ENCODE results near the gene RFX3.
A peak's percentile ranks its signal among the peaks of the same experiment; 100 is the strongest.

Gene RFX3

DNA sequence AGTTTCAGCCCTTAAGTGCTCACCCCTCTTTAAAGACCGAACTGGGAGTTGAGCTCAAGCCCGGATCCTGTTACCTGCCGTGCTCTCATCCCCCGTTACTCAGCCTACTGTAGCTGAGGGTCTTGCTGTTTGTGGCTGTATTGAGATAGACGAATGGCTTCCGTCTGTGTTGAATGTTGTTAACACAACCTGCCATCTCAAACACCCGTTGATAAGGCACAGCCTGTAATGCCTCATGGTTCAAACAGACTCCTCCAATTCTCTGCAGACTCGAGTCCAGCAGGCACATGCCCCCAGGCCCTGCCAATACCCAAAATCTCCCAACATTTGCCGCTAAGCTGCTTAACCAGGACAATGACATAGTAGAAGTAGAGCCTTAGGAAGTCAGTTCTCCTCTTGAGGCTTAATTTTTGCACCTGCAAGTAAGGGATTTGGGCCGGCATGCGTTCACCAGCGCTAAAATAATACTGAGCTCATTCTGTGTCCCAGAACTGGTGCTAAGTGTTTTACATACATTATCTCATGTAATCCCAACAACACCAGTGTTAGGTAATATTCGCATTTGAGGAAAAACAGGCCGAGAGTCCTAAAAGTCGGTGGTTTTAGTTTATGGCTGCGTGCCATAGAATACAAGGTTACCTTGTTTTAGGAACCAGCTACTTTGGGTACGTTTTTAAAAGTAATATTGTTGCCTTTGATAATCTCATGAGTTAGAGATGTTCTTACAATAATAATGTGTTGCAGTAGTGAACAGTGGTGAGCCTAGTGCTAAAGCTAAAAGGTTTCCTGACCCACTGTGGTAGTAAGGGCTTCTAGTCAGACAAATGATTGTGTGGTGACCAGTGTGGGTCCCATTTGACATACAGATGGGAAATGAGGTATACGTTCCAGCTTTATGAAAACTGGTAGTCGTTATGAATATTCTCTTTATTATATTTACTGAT lies 1.5 kb upstream of the RFX3 start:
- H3K9ac ChIP-seq (ENCODE audit: low read depth, low read length): peak overlapping the region; percentile 98

DNA sequence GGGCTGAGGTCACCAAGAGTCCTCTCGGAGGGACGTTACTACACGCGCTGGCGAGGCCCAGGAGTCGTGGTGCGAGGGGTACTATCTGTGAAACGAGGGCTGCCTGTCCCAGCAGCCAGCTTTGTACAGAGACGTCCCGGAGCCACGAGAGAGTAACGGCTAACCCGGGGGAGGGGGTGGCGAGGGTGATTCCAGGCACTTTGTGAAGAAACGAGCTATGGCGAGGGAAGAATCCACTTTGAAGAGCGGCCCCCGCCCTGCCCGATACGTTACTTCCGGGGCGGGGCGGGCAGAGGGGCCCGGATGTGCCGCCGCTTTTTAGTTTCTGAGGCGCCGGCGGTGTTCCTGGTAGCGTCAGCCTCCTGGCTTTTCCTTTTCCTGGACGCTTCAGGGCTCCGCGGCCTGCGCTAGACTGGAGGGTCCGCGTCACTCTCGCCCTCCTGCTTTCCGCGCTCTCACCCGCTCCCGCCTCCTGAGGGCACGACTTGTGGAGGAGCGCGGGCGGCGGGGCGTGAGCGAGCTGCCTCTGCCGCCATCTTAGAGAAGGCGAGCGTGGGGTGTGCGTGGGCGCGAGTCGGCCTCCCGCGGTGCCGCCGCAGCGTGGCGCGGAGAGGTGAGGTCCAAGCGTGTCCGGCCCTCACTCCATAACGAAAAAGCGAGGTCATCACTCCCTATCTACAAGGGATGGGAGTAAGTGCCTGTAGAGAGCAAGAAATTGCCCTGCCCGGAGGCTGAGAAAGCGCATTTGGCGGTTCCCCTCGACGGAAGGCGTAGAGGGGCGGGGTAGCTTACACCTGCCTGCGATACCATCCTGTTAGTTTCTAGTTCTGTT lies 580 bp upstream of the RFX3 start:
- Histone ChIP-seq H3K4me1 (ENCODE audit: control insufficient read depth, insufficient read depth, low read length) (peaks cover 6% of the 10 kb centered on the region), H3K9ac (ENCODE audit: low read depth, low read length) (peak overlapping the region; percentile 98), H3K4me3 (ENCODE audit: low read length) (peak overlapping the region; percentile 87), H3K4me2 (ENCODE audit: low read length) (peak overlapping the region; percentile 94), H3K27me3 (ENCODE audit: control insufficient read depth, insufficient read depth, low read length) (no peaks in the 10 kb centered on the region), H3K36me3 (ENCODE audit: insufficient read depth, low read length) (no peaks in the 10 kb centered on the region), H3K9me3 (replicated peaks; ENCODE audit: low read length) (no peaks in the 10 kb centered on the region)

More for the DNA sequence above, 1.5 kb upstream of the RFX3 start:
- Histone ChIP-seq H3K9me3 (replicated peaks; ENCODE audit: low read length) (no peaks in the 10 kb centered on the region), H3K4me1 (ENCODE audit: control insufficient read depth, insufficient read depth, low read length) (peaks cover 6% of the 10 kb centered on the region), H3K36me3 (ENCODE audit: insufficient read depth, low read length) (no peaks in the 10 kb centered on the region), H3K4me2 (ENCODE audit: low read length) (peak overlapping the region; percentile 94), H3K27me3 (ENCODE audit: control insufficient read depth, insufficient read depth, low read length) (no peaks in the 10 kb centered on the region), H3K4me3 (ENCODE audit: low read length) (peak overlapping the region; percentile 87)

DNA sequence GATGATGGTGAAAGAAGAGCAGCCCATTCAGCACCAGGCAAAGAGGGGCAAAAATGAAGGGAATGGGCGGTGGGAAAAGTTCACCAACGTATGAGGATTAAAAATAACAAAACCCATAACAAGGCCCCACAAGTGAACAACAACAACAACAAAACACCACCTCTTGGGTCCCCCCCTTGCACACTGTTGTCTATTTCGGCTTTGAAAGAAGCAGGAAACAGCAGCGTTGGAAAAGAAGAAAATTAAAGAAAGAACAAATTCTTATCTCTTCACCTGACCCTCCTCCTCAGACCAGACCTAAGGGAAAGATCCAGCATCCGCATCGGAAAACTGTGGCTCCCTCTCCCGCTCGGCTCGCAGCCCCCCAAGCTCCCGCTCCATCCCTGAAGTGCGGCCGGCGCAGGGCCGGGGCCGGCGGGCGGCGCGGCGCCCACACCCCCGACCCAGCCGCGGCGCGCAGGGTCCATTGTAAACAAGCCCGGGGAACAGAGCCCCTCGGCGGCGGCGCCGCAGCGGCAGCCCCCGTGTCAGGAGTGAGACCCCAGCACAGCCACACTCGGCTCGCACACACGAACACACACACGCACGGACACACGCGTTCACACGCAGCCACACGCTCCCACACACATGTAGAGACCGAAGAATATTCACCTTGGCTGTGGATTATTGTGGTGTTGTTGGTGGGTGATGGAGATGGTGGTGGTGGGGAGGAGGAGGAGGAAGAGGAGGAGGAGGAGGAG lies 535 bp downstream of the RFX3 start:
- Histone ChIP-seq H3K4me1 (ENCODE audit: control insufficient read depth, insufficient read depth, low read length) (peaks cover 6% of the 10 kb centered on the region), H3K27me3 (ENCODE audit: control insufficient read depth, insufficient read depth, low read length) (no peaks in the 10 kb centered on the region), H3K4me2 (ENCODE audit: low read length) (peak overlapping the region; percentile 96), H3K9me3 (replicated peaks; ENCODE audit: low read length) (no peaks in the 10 kb centered on the region), H3K4me3 (ENCODE audit: low read length) (peak overlapping the region; percentile 98), H3K36me3 (ENCODE audit: insufficient read depth, low read length) (no peaks in the 10 kb centered on the region), H3K9ac (ENCODE audit: low read depth, low read length) (peak overlapping the region; percentile 99)

DNA sequence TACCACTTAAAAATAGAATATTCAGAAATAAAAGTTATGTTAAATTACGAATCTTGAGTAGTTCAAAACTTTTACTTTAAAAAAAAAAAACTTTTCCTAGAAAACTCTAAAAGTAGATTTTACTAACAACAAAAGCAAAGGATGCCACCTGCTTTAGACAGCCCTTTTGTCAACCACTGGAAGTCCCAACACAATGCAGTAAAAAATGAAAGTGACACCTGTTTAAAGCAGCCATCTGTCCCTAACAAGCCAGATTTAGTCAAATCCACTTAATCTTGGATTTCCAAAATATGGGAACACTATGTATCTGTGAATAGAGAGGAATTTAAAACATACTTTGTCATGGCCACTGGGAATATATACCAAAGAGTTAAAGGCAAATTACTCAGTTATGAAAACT lies 3.8 kb downstream of the RFX3 start:
- Histone ChIP-seq H3K4me2 (ENCODE audit: low read length) (no peak overlapping the region), H3K36me3 (ENCODE audit: insufficient read depth, low read length) (no peaks in the 10 kb centered on the region), H3K9me3 (replicated peaks; ENCODE audit: low read length) (no peaks in the 10 kb centered on the region), H3K27me3 (ENCODE audit: control insufficient read depth, insufficient read depth, low read length) (no peaks in the 10 kb centered on the region), H3K4me1 (ENCODE audit: control insufficient read depth, insufficient read depth, low read length) (no peaks in the 10 kb centered on the region), H3K9ac (ENCODE audit: low read depth, low read length) (no peak overlapping the region), H3K4me3 (ENCODE audit: low read length) (no peak overlapping the region)

DNA sequence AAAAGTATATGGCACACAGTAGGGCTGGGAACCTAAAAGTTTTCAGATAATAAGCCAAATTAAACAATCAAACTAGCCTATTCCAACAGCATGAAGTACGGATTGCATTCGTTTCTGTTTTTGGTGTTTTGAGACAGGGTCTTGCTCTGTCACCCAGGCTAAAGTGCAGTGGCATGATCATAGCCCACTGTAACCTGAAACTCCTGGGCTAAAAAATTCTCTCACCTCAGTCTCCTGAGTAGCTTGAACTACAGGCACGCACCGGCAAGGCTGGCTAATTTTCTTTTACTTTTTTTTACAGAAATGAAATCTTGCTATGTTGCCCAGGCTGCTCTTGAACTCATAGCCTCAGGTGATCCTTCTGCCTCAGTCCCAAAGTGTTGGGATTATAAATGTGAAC lies 5.2 kb downstream of the RFX3 start:
- H3K4me1 ChIP-seq (ENCODE audit: control insufficient read depth, insufficient read depth, low read length): no peaks in the 10 kb centered on the region
- H3K4me2 ChIP-seq (ENCODE audit: low read length): no peak overlapping the region
- no peaks in the 10 kb centered on the region for H3K9me3 ChIP-seq (replicated peaks; ENCODE audit: low read length)
- H3K9ac ChIP-seq (ENCODE audit: low read depth, low read length): no peak overlapping the region
- no peaks in the 10 kb centered on the region for H3K36me3 ChIP-seq (ENCODE audit: insufficient read depth, low read length)
- no peaks in the 10 kb centered on the region for H3K27me3 ChIP-seq (ENCODE audit: control insufficient read depth, insufficient read depth, low read length)
- H3K4me3 ChIP-seq (ENCODE audit: low read length): no peak overlapping the region

DNA sequence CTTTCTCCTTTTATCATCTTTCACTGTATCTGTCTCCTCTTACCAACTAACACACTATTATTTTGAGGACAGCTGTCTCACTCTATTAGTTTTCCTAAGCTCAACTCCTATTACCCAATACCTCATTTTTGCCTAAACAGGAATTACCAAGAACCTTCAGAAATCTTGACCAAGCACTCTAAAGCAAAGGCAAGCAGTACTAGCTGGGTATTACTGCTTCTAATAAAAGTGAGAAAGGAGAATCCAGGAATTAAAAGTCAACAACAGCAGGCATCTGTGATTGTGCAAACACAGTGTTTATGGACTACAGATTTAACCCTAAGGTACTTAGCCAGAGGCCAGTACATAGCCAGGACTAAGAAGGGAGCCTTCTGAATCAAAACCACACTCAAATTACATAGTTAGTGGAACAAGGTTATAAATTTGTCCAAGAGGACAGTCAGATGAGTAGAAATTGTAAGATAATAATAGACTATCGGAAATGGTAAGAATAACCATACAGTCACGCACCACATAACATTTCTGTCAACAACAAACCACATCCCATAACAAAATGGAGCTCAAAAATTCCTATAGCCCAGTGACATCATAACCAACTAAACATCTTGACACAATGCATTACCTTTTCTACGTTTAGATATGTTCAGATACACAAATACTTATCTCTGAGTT lies 8.3 kb downstream of the RFX3 start:
- Histone ChIP-seq H3K4me1 (ENCODE audit: control insufficient read depth, insufficient read depth, low read length) (no peaks in the 10 kb centered on the region), H3K27me3 (ENCODE audit: control insufficient read depth, insufficient read depth, low read length) (no peaks in the 10 kb centered on the region), H3K9me3 (replicated peaks; ENCODE audit: low read length) (no peaks in the 10 kb centered on the region), H3K4me2 (ENCODE audit: low read length) (no peak overlapping the region), H3K9ac (ENCODE audit: low read depth, low read length) (no peak overlapping the region), H3K4me3 (ENCODE audit: low read length) (no peak overlapping the region), H3K36me3 (ENCODE audit: insufficient read depth, low read length) (no peaks in the 10 kb centered on the region)

DNA sequence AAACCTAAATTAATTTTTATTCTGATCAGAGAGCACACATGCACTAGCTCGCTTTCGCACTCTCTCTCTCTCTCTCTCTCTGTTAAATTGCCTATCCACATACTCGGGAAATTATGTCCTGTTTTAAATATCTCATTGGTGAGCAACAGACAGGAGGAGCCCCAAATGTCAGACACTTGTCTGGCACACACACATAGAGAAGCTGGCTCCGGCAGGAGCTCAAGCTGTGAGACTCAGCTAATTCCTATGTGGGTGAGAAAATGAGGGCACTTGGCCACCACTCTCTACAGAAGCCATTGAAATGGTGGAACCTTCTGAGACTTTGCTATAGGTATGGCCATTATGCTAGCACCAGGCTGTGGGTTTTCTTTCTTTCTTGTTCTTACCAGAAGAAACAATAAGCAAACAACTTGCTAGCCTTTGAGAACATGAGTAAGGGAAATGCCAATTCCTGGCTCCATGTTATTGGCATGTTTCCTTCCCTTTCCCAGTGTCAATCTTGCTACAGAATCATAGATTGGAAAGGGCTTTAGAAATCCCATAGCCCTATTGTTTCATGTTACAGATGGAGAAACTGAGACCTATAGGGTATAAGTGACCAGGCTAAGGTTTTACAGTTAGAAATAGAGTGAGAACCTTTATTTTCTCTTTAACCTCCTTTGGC lies 9.0 kb downstream of the RFX3 start:
- no peaks in the 10 kb centered on the region for H3K27me3 ChIP-seq (ENCODE audit: control insufficient read depth, insufficient read depth, low read length)
- H3K9ac ChIP-seq (ENCODE audit: low read depth, low read length): no peak overlapping the region
- H3K4me3 ChIP-seq (ENCODE audit: low read length): no peak overlapping the region
- no peaks in the 10 kb centered on the region for H3K4me1 ChIP-seq (ENCODE audit: control insufficient read depth, insufficient read depth, low read length)
- no peaks in the 10 kb centered on the region for H3K9me3 ChIP-seq (replicated peaks; ENCODE audit: low read length)
- no peak overlapping the region for H3K4me2 ChIP-seq (ENCODE audit: low read length)
- no peaks in the 10 kb centered on the region for H3K36me3 ChIP-seq (ENCODE audit: insufficient read depth, low read length)

DNA sequence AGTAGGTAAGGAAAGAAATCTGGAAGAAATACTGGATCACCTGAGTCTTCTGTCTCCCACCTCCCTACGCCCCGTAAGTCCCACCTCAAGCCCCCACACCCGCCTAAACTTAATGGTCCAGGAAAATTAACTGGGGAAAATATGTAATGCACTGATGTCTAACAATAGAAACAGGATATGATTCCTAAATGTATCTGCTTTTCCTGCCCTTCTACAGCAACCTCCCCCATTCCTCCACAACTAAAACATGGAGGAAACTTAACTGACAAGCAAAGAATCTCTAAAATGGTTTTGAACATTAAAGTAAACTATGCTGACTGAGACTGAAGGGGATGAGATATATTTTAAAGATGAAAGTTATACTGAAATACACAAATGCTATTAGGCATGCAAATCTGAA lies 10.4 kb downstream of the RFX3 start:
- H3K27me3 ChIP-seq (ENCODE audit: control insufficient read depth, insufficient read depth, low read length): no peaks in the 10 kb centered on the region
- no peak overlapping the region for H3K4me3 ChIP-seq (ENCODE audit: low read length)

DNA sequence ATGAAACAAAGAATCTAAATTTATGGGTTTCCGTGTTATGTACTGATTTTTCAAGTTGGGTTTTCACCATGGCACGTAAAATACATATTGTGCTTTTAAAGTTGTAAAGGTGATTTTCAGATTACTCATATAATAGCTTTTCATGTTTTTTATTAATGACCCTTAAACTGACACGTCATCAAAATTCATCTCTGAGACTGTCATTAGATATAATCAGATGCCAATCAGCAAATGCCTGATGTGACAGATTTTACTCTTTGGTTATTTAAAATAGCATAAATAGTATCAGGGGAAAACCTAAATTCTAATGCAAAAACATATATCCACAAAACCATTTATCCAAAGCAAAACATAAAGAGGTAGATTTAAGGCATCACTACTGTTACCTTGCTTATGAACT lies 11.0 kb downstream of the RFX3 start:
- no peaks in the 10 kb centered on the region for H3K36me3 ChIP-seq (ENCODE audit: insufficient read depth, low read length)
- H3K27me3 ChIP-seq (ENCODE audit: control insufficient read depth, insufficient read depth, low read length): no peaks in the 10 kb centered on the region
- H3K9me3 ChIP-seq (replicated peaks; ENCODE audit: low read length): no peaks in the 10 kb centered on the region
- no peaks in the 10 kb centered on the region for H3K4me1 ChIP-seq (ENCODE audit: control insufficient read depth, insufficient read depth, low read length)
- H3K4me2 ChIP-seq (ENCODE audit: low read length): no peak overlapping the region
- H3K4me3 ChIP-seq (ENCODE audit: low read length): no peak overlapping the region
- no peak overlapping the region for H3K9ac ChIP-seq (ENCODE audit: low read depth, low read length)

More for the DNA sequence above, 10.4 kb downstream of the RFX3 start:
- Histone ChIP-seq H3K4me2 (ENCODE audit: low read length) (no peak overlapping the region), H3K36me3 (ENCODE audit: insufficient read depth, low read length) (no peaks in the 10 kb centered on the region), H3K9ac (ENCODE audit: low read depth, low read length) (no peak overlapping the region), H3K9me3 (replicated peaks; ENCODE audit: low read length) (no peaks in the 10 kb centered on the region), H3K4me1 (ENCODE audit: control insufficient read depth, insufficient read depth, low read length) (no peaks in the 10 kb centered on the region)

DNA sequence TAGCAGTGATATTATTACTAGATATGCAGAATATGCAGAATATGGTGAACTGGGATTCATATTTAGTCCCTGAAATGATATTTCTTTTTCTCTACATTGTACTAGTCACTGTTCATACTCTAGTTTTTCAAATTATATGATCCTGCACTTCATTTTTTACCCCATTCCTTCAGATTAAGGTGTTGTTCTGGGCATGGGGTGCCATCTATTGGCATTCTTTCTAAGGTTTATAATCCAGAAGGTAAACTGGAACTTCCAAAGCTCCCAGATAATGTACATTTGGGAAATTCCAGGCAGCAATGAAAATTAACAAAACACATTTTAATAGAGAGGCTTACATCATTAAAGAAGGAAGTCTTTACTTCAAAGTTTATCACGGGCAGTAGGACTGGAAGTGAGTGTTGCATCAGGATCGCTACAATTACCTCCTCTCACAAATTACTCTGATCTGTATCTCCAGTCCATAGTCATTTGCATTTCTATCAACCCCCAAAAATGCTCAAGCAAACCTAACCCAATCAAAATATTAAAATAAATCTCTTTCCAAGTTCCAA lies 12.5 kb downstream of the RFX3 start:
- Histone ChIP-seq H3K4me2 (ENCODE audit: low read length) (no peak overlapping the region), H3K4me3 (ENCODE audit: low read length) (no peak overlapping the region), H3K9me3 (replicated peaks; ENCODE audit: low read length) (no peaks in the 10 kb centered on the region), H3K36me3 (ENCODE audit: insufficient read depth, low read length) (no peaks in the 10 kb centered on the region), H3K4me1 (ENCODE audit: control insufficient read depth, insufficient read depth, low read length) (peaks cover 7% of the 10 kb centered on the region), H3K27me3 (ENCODE audit: control insufficient read depth, insufficient read depth, low read length) (no peaks in the 10 kb centered on the region), H3K9ac (ENCODE audit: low read depth, low read length) (no peak overlapping the region)

Data from skeletal muscle satellite cell (primary cell).